H9 (cell line): ENCODE measurements around the gene RPRD1A. TPM values are rescaled to one million over a fixed set of nuclear protein-coding genes. Genes with fewer than 3 reads are reported as not detected.

ENCODE experiments used
- DNase-seq: peaks from one replicate; pipeline ENCODE4 v3.0.0-alpha.2; 2017
- H2AFZ ChIP-seq: one replicate; pipeline ENCODE4 v1.6.1; 2013; ENCODE audit warnings: mild to moderate bottlenecking, low read length, control low read depth, moderate library complexity
- H2AK5ac ChIP-seq: 2 replicates; pipeline ENCODE4 v1.6.1; 2013; ENCODE audit warnings: low read length, control low read depth, mixed read lengths; ENCODE audit not compliant: insufficient read length
- H2BK120ac ChIP-seq: one replicate; pipeline ENCODE4 v1.6.1; 2013; ENCODE audit warnings: low read depth, mild to moderate bottlenecking, low read length, control low read depth, inconsistent platforms; ENCODE audit not compliant: poor library complexity, severe bottlenecking
- H2BK12ac ChIP-seq: 2 replicates; pipeline ENCODE4 v1.6.1; 2013; ENCODE audit warnings: low read length, control low read depth, mixed read lengths, low read depth; ENCODE audit not compliant: insufficient read length
- H2BK15ac ChIP-seq: 2 replicates; pipeline ENCODE4 v1.6.1; 2013; ENCODE audit warnings: low read depth, low read length, control low read depth
- H2BK20ac ChIP-seq: one replicate; pipeline ENCODE4 v1.6.1; 2013; ENCODE audit warnings: low read depth, mild to moderate bottlenecking, low read length, control low read depth, inconsistent platforms; ENCODE audit not compliant: poor library complexity, severe bottlenecking
- H2BK5ac ChIP-seq: 2 replicates; pipeline ENCODE4 v1.6.1; 2013; ENCODE audit warnings: low read length, control low read depth, mixed read lengths; ENCODE audit not compliant: insufficient read length
- H3K14ac ChIP-seq: 2 replicates; pipeline ENCODE4 v1.6.1; 2013; ENCODE audit warnings: low read length, control low read depth; ENCODE audit not compliant: insufficient read depth
- H3K18ac ChIP-seq: 2 replicates; pipeline ENCODE4 v1.6.1; 2013; ENCODE audit warnings: low read depth, mild to moderate bottlenecking, mixed read lengths, low read length, control low read depth; ENCODE audit not compliant: insufficient read length
- H3K23ac ChIP-seq: 2 replicates; pipeline ENCODE4 v1.6.1; 2013; ENCODE audit warnings: low read length, control low read depth, mixed read lengths, low read depth; ENCODE audit not compliant: insufficient read length
- H3K23me2 ChIP-seq: 2 replicates; pipeline ENCODE4 v1.6.1; 2013; ENCODE audit warnings: low read depth, mild to moderate bottlenecking, mixed read lengths, low read length, control low read depth; ENCODE audit not compliant: insufficient read length, poor library complexity, severe bottlenecking
- H3K27ac ChIP-seq: 2 replicates; pipeline ENCODE4 v1.5.1; 2013; ENCODE audit warnings: low read length, control low read depth, mixed read lengths, low read depth; ENCODE audit not compliant: insufficient read length
- H3K27me3 ChIP-seq: 2 replicates; pipeline ENCODE4 v1.6.1; 2013; ENCODE audit warnings: low read length, control low read depth, inconsistent platforms; ENCODE audit not compliant: insufficient read depth
- H3K4ac ChIP-seq: 2 replicates; pipeline ENCODE4 v1.6.1; 2013; ENCODE audit warnings: low read depth, mild to moderate bottlenecking, control low read depth, inconsistent platforms, low read length, moderate library complexity
- H3K4me1 ChIP-seq: 2 replicates; pipeline ENCODE4 v1.6.1; 2013; ENCODE audit warnings: low read length, control low read depth, inconsistent platforms; ENCODE audit not compliant: insufficient read depth
- H3K4me2 ChIP-seq: 2 replicates; pipeline ENCODE4 v1.6.1; 2013; ENCODE audit warnings: low read length, control low read depth, mixed read lengths; ENCODE audit not compliant: insufficient read length, insufficient read depth
- H3K56ac ChIP-seq: 2 replicates; pipeline ENCODE4 v1.6.1; 2013; ENCODE audit warnings: low read depth, mild to moderate bottlenecking, mixed read lengths, low read length, control low read depth; ENCODE audit not compliant: insufficient read length
- H3K79me1 ChIP-seq: 2 replicates; pipeline ENCODE4 v1.6.1; 2013; ENCODE audit warnings: low read depth, mild to moderate bottlenecking, moderate library complexity, low read length, control low read depth, inconsistent platforms; ENCODE audit not compliant: insufficient read depth, poor library complexity, severe bottlenecking
- H3K79me2 ChIP-seq: 2 replicates; pipeline ENCODE4 v1.6.1; 2013; ENCODE audit warnings: low read length, control low read depth, inconsistent platforms; ENCODE audit not compliant: insufficient read depth
- H3K9ac ChIP-seq: 2 replicates; pipeline ENCODE4 v1.6.1; 2013; ENCODE audit warnings: low read length, control low read depth, mixed read lengths; ENCODE audit not compliant: insufficient read length; ENCODE audit errors: extremely low read depth
- H3K9me3 ChIP-seq: one replicate; pipeline ENCODE4 v1.6.1; 2013; ENCODE audit warnings: low read depth, low read length, inconsistent platforms; ENCODE audit not compliant: control insufficient read depth
- H3T11ph ChIP-seq: one replicate; pipeline ENCODE4 v1.6.1; 2013; ENCODE audit warnings: mild to moderate bottlenecking, low read length, control low read depth, inconsistent platforms
- H4K20me1 ChIP-seq: one replicate; pipeline ENCODE4 v1.6.1; 2013; ENCODE audit not compliant: control insufficient read depth, insufficient read length, insufficient read depth
- H4K5ac ChIP-seq: 2 replicates; pipeline ENCODE4 v1.6.1; 2013; ENCODE audit warnings: low read depth, mild to moderate bottlenecking, mixed read lengths, low read length, control low read depth; ENCODE audit not compliant: insufficient read length
- H4K8ac ChIP-seq: replicated peaks from 2 replicates; pipeline ENCODE4 v1.6.1; 2013; ENCODE audit warnings: low read length, control low read depth, mixed read lengths, low read depth; ENCODE audit not compliant: insufficient read length
- H4K91ac ChIP-seq: 2 replicates; pipeline ENCODE4 v1.6.1; 2013; ENCODE audit warnings: low read depth, mild to moderate bottlenecking, moderate library complexity, mixed read lengths, low read length, control low read depth; ENCODE audit not compliant: insufficient read length
- H3K27ac Mint-ChIP-seq, 3 experiments: 2 replicates in 2 of 3; 3 replicates in 1 of 3; pipeline ENCODE4 v1.8.0; 2020 to 2021; ENCODE audit warnings: mixed read lengths in 3 of 3, mild to moderate bottlenecking in 1 of 3, moderate library complexity in 1 of 3
- H3K27me3 Mint-ChIP-seq: 2 replicates; pipeline ENCODE4 v1.8.0; 2021; ENCODE audit warnings: low read depth, mild to moderate bottlenecking, moderate library complexity, mixed read lengths
- H3K36me3 Mint-ChIP-seq, 3 experiments: 2 replicates in 2 of 3; 3 replicates in 1 of 3; pipeline ENCODE4 v1.8.0; 2020 to 2021; ENCODE audit warnings: low read depth in 3 of 3, mixed read lengths in 3 of 3; ENCODE audit not compliant: insufficient read depth in 1 of 3
- H3K4me1 Mint-ChIP-seq, 2 experiments: 2 replicates each; pipeline ENCODE4 v1.8.0; 2020; ENCODE audit warnings: mixed read lengths in 2 of 2
- H3K4me3 Mint-ChIP-seq, 2 experiments: 2 replicates in 1 of 2; 3 replicates in 1 of 2; pipeline ENCODE4 v1.8.0; 2020 to 2021; ENCODE audit warnings: mild to moderate bottlenecking in 2 of 2, mixed read lengths in 2 of 2, moderate library complexity in 1 of 2
- H3K9me3 Mint-ChIP-seq, 2 experiments: 2 replicates in 1 of 2; 3 replicates in 1 of 2; pipeline ENCODE4 v1.8.0; 2020; ENCODE audit warnings: mild to moderate bottlenecking in 2 of 2, mixed read lengths in 2 of 2, moderate library complexity in 1 of 2
- total RNA-seq: library from RNA; stranded (reverse); gene quantifications from 2 replicates; pipeline ENCODE4 v1.2.1, GENCODE V29; 2021
- TF ChIP-seq, protein P1 (sequence below): fragments of 200-600 bp; sonication (generic); conservative IDR thresholded peaks from 3 replicates; pipeline ENCODE4 v1.8.0; 2021; ENCODE audit warnings: antibody characterized with exemption, mild to moderate bottlenecking

The RPRD1A gene
- total RNA-seq, 1 experiment from 2014 or later: 107 TPM

DNA sequence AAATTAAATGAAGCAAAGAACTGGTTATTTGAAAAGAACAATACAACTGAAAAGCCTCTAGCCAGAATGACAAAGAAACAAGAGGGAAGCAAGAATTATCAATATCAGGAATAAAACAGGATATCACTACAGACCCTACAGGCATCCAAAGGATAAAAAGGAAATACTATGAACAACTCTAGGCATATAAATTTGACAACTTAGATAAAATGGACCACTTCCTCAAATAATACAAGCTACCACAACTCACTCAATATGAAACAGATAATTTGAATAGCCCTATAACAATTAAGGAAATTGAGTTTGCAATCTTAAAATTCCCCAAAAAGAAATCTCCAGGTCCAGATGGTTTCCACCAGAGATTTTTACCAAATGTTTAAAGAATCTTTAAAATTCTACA, 19.8 kb downstream of the RPRD1A start:
- no peak overlapping the region for H4K8ac ChIP-seq
- no peak overlapping the region for H3K27ac ChIP-seq
- H3K23me2 ChIP-seq: no peaks in the 10 kb centered on the region
- H3K4me1 Mint-ChIP-seq: peaks cover 49 to 52% of the 10 kb centered on the region in 2 experiments
- no peak overlapping the region for H3K4me3 Mint-ChIP-seq
- TF ChIP-seq, protein P1, sequence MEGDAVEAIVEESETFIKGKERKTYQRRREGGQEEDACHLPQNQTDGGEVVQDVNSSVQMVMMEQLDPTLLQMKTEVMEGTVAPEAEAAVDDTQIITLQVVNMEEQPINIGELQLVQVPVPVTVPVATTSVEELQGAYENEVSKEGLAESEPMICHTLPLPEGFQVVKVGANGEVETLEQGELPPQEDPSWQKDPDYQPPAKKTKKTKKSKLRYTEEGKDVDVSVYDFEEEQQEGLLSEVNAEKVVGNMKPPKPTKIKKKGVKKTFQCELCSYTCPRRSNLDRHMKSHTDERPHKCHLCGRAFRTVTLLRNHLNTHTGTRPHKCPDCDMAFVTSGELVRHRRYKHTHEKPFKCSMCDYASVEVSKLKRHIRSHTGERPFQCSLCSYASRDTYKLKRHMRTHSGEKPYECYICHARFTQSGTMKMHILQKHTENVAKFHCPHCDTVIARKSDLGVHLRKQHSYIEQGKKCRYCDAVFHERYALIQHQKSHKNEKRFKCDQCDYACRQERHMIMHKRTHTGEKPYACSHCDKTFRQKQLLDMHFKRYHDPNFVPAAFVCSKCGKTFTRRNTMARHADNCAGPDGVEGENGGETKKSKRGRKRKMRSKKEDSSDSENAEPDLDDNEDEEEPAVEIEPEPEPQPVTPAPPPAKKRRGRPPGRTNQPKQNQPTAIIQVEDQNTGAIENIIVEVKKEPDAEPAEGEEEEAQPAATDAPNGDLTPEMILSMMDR: no peak
- no peak overlapping the region for H2BK15ac ChIP-seq
- no peak overlapping the region for H3K4ac ChIP-seq
- H3K4me1 ChIP-seq: peaks cover 2% of the 10 kb centered on the region; the same call in 1 of the 2 replicates
- H2BK5ac ChIP-seq: no peak overlapping the region
- H2AFZ ChIP-seq: no peak overlapping the region
- no peak overlapping the region for H3T11ph ChIP-seq
- H3K36me3 Mint-ChIP-seq: peaks cover 15 to 31% (median 19%) of the 10 kb centered on the region in 3 experiments; a peak in 6 of 7 replicates
- H3K27me3 ChIP-seq: no peaks in the 10 kb centered on the region
- no peak overlapping the region for H2BK120ac ChIP-seq
- H3K4me2 ChIP-seq: no peak overlapping the region
- H3K14ac ChIP-seq: no peak overlapping the region
- no peak overlapping the region for H2BK12ac ChIP-seq
- H3K9ac ChIP-seq: no peak overlapping the region
- H4K91ac ChIP-seq: no peak overlapping the region
- peaks cover 18 to 21% of the 10 kb centered on the region in 2 experiments for H3K9me3 Mint-ChIP-seq
- no peaks in the 10 kb centered on the region for H4K20me1 ChIP-seq
- no peaks in the 10 kb centered on the region for H3K27me3 Mint-ChIP-seq
- peaks cover 11% of the 10 kb centered on the region for H3K79me1 ChIP-seq
- no peaks in the 10 kb centered on the region for H3K9me3 ChIP-seq
- no peak overlapping the region for H2BK20ac ChIP-seq
- H2AK5ac ChIP-seq: no peak overlapping the region
- no peak overlapping the region for H3K18ac ChIP-seq
- H3K79me2 ChIP-seq: peaks cover 33% of the 10 kb centered on the region; the same call in 1 of the 2 replicates
- H4K5ac ChIP-seq: no peak overlapping the region
- H3K56ac ChIP-seq: no peak overlapping the region
- DNase-seq: no peak
- no peak overlapping the region for H3K27ac Mint-ChIP-seq
- H3K23ac ChIP-seq: no peak overlapping the region
